Nephron (organoid): ENCODE measurements around the gene YWHAB.

Source experiments
- H3K27ac Mint-ChIP-seq, 3 experiments: 2 replicates each; pipeline ENCODE4 v1.8.0; 2020; ENCODE audit warnings: mixed read lengths in 3 of 3, mild to moderate bottlenecking in 2 of 3, moderate library complexity in 1 of 3
- H3K27me3 Mint-ChIP-seq: 2 replicates; pipeline ENCODE4 v1.8.0; 2021; ENCODE audit warnings: low read depth, mild to moderate bottlenecking, moderate library complexity, mixed read lengths
- H3K36me3 Mint-ChIP-seq: 2 replicates; pipeline ENCODE4 v1.8.0; 2020; ENCODE audit warnings: low read depth, mixed read lengths
- H3K4me1 Mint-ChIP-seq: 2 replicates; pipeline ENCODE4 v1.8.0; 2020; ENCODE audit warnings: mixed read lengths
- H3K4me3 Mint-ChIP-seq, 3 experiments: 2 replicates each; pipeline ENCODE4 v1.8.0; 2020; ENCODE audit warnings: mild to moderate bottlenecking in 3 of 3, mixed read lengths in 3 of 3, moderate library complexity in 2 of 3
- H3K9me3 Mint-ChIP-seq: 2 replicates; pipeline ENCODE4 v1.8.0; 2020; ENCODE audit warnings: mixed read lengths
- TF ChIP-seq, protein P1 (sequence below), 3 experiments: fragments of 200-600 bp; sonication (generic); IDR thresholded peaks; one replicate each; pipeline ENCODE4 v1.5.0; 2021; ENCODE audit warnings: antibody characterized with exemption in 3 of 3; ENCODE audit not compliant: unreplicated experiment in 3 of 3

YWHAB gene

GRCh38 chr20:44910690-44911262, 25.3 kb downstream of the YWHAB start:
- Mint-ChIP-seq H3K27me3 (no peaks in the 10 kb centered on the region), H3K9me3 (no peaks in the 10 kb centered on the region), H3K27ac (no peak overlapping the region), H3K4me1 (peaks cover 4% of the 10 kb centered on the region), H3K4me3 (peak overlapping the region; percentile 85 to 89 (median 86)), H3K36me3 (peaks cover 34% of the 10 kb centered on the region)
- TF ChIP-seq, protein P1, sequence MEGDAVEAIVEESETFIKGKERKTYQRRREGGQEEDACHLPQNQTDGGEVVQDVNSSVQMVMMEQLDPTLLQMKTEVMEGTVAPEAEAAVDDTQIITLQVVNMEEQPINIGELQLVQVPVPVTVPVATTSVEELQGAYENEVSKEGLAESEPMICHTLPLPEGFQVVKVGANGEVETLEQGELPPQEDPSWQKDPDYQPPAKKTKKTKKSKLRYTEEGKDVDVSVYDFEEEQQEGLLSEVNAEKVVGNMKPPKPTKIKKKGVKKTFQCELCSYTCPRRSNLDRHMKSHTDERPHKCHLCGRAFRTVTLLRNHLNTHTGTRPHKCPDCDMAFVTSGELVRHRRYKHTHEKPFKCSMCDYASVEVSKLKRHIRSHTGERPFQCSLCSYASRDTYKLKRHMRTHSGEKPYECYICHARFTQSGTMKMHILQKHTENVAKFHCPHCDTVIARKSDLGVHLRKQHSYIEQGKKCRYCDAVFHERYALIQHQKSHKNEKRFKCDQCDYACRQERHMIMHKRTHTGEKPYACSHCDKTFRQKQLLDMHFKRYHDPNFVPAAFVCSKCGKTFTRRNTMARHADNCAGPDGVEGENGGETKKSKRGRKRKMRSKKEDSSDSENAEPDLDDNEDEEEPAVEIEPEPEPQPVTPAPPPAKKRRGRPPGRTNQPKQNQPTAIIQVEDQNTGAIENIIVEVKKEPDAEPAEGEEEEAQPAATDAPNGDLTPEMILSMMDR (IDR thresholded peaks at IDR 0.05; ENCODE audit: unreplicated experiment in 3 of 3), result no peak

DNA sequence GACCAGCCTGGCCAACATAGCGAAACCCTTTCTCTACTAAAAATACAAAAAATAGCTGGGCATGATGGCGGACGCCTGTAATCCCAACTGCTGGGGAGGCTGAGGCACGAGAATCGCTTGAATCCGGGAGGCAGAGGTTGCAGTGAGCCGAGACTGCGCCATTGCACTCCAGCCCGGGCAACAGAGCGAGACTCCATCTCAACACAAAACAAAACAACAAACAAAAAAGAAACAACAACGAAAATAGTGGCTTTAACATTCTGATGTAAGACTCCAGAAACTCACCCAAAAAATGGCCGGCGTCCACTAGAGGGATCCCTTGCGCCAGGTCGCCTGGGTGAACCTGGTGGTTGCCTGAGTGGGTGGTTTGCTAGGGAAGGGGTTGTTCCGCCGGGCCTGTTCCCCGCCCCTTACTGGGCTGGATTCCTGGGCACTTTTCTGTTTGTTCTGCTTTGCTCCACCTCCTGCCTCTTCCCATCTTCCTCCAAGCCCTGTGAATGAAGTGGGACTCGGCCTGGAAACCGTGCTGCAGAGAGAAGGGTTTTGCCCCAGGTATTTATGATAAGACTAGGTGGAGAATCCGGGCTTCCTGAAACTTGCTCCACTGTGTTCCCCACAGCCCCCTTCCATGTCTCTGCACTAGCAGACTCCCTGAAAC, 25.9 kb downstream of the YWHAB start:
- Mint-ChIP-seq H3K36me3 (peaks cover 28% of the 10 kb centered on the region), H3K9me3 (no peaks in the 10 kb centered on the region), H3K27ac (peak overlapping the region in 1 of 3 experiments; percentile 37), H3K27me3 (no peaks in the 10 kb centered on the region), H3K4me1 (peaks cover 4% of the 10 kb centered on the region), H3K4me3 (peak overlapping the region; percentile 73 to 82 (median 76))
- TF ChIP-seq, protein P1 (IDR thresholded peaks at IDR 0.05; ENCODE audit: unreplicated experiment in 3 of 3), result peak; percentile 32 to 57 (median 32)

GRCh38 chr20:44912189-44912588, 26.7 kb downstream of the YWHAB start:
- Mint-ChIP-seq H3K4me1 (peaks cover 4% of the 10 kb centered on the region), H3K4me3 (peak overlapping the region; percentile 73 to 82 (median 76))

GRCh38 chr20:44914924-44915323, 29.4 kb downstream of the YWHAB start:
- peaks cover 8% of the 10 kb centered on the region for H3K36me3 Mint-ChIP-seq
- TF ChIP-seq, protein P1 (IDR thresholded peaks at IDR 0.05; ENCODE audit: unreplicated experiment in 3 of 3), result no peak

More at GRCh38 chr20:44912189-44912588, 26.7 kb downstream of the YWHAB start:
- Mint-ChIP-seq H3K27ac (no peak overlapping the region), H3K36me3 (peaks cover 20% of the 10 kb centered on the region), H3K9me3 (no peaks in the 10 kb centered on the region), H3K27me3 (no peaks in the 10 kb centered on the region)
- TF ChIP-seq, protein P1 (IDR thresholded peaks at IDR 0.05; ENCODE audit: unreplicated experiment in 3 of 3), result no peak

GRCh38 chr20:44916586-44916985, 31.1 kb downstream of the YWHAB start:
- Mint-ChIP-seq H3K9me3 (no peaks in the 10 kb centered on the region), H3K27me3 (no peaks in the 10 kb centered on the region), H3K36me3 (peaks cover 8% of the 10 kb centered on the region), H3K27ac (no peak overlapping the region), H3K4me3 (no peak overlapping the region), H3K4me1 (no peaks in the 10 kb centered on the region)
- TF ChIP-seq, protein P1 (IDR thresholded peaks at IDR 0.05; ENCODE audit: unreplicated experiment in 3 of 3), result no peak

More at GRCh38 chr20:44914924-44915323, 29.4 kb downstream of the YWHAB start:
- Mint-ChIP-seq H3K4me3 (no peak overlapping the region), H3K27ac (no peak overlapping the region), H3K9me3 (no peaks in the 10 kb centered on the region), H3K4me1 (no peaks in the 10 kb centered on the region), H3K27me3 (no peaks in the 10 kb centered on the region)

- H3K27me3 Mint-ChIP-seq, result no peaks in the 10 kb centered on the region
- no peak overlapping the region for H3K4me3 Mint-ChIP-seq
- no peak overlapping the region for H3K27ac Mint-ChIP-seq
- no peaks in the 10 kb centered on the region for H3K4me1 Mint-ChIP-seq
- H3K36me3 Mint-ChIP-seq, result peaks cover 7% of the 10 kb centered on the region
- H3K9me3 Mint-ChIP-seq, result no peaks in the 10 kb centered on the region
- TF ChIP-seq, protein P1 (IDR thresholded peaks at IDR 0.05; ENCODE audit: unreplicated experiment in 3 of 3), result no peak
These were observed 31.9 kb downstream of the YWHAB start for GRCh38 chr20:44917399-44917798.
